ENCODE data around the gene PLOD2.
A peak's percentile ranks its signal among the peaks of the same experiment; 100 is the strongest.

Gene PLOD2

DNA sequence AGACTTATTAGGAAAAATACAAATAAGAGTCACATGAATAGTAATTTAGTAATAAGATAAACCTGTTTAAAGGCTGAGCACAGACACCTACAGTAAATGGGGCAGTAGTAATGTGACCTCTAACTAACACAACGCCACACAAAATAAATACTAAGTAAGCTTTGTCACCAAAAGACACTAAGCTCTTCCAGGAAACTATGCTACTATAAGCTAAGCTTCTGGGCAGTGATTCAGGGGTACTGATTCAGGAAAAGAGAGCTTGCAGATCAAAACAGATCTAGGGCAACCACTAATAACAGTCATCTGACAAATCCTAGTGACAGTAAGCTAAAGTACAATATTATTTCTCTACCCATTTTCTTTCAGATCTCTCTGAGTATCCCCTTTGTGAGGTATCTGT is 68.8 kb downstream of the PLOD2 start:
- no peak for DNase-seq

DNA sequence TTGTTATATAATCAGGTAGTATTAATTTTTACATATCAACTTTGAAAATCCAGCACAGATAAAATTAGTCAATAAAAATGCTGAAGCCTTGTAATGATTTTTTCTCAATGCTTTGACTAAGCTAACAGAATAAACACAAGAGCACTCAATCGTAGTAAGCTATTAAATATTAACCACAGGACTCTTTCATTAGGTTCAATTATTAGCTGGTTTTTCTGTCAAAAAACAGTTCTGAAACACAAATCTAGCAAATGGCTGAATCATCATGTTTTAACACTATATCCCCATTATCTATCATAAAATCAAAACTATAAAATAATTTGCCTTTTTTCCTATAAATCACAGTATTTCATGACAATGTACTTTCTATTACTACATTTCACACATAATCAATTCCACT is 69.6 kb downstream of the PLOD2 start:
- DNase-seq, result no peak

DNA sequence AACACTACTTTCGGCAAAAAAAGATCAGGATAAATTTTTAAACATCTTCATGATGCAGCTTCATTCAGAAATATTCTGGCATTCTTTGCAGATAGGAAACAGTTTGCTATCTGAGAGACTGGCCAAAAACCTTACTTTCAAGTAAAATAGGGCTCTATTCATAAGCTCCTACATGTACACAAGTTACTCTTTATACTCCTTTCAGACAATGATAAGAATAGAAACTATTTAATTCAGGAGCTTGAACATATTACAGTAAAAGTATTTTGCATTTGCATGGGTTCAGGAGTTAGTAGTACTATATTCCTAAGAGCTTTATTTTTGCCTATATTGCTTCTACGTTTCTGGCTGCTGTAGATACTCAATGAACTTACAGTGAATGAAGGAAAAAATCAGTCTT is 70.5 kb downstream of the PLOD2 start:
- DNase-seq, result no peak

DNA sequence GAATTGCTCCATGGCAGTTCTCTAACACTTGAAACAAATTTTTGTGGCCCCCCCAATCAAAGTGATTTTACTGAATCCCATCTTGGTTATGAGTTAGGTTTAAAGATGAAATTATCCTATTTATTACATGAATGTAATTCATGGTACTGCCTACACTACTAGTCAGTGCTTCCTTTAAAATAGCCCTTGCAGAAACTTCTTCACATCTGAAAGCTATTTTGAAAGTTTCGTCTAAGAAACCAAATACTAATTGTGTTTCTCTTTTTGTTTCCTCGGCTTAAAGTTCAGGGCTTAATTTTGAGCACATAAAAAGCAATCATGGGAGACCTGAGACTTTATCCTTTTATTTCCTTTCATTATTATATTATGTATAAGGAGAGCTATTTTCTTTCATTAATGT is 72.1 kb downstream of the PLOD2 start:
- DNase-seq, result no peak

DNA sequence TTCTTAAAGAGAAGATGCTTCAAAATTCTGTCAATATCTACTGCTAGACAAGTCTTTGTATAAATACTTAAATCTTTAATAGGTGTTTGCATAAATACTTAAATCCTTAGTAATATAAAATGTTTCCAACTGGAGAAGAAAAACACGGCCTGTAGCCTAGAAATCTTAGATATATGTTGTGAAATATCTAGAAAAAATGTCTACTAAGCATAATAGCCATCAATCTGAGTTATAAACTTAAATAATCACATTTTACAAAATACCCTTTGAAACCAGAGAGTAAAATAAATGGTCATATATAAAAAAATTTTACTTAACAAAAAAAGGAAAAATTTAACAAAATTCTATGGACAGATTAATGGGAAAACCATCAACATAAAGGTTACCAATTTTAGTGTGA is 73.9 kb downstream of the PLOD2 start:
- no peak for DNase-seq

DNA sequence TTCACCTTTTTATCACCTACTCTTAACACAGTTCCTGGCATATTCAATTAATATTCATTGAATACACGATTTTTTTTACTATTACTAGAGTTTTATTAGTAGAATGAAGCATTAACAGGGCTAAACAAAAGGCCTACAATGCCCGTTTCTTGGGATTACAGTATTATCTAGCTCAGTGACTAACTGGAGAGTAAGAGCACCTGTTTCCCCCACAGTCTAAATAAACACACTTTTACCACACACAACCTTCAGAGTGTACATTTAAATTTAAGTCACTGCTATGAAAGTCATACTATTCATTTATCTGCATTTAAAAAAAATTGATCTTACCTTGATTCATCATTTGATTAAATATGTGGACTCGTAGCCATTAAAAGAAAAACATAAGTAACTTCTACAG is 74.8 kb downstream of the PLOD2 start:
- DNase-seq, result no peak

DNA sequence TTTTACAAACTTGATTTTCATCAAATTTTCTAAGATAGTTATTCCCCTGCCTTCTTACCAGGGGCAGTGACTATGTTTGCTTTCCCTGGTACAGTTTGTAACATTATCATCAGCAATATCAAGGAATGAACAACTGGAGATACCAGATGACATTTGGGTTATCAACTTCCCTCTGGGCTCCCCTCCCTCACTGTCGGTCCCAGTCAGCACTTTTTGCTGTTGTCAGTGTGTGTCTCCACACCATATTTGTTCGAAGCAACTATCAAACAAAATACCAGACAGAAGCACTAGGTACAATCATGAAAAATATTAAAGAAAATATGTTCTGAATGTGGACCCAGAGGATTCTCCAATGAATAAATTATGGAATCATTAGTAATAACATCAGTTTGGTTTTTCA is 75.3 kb downstream of the PLOD2 start:
- no peak for DNase-seq

DNA sequence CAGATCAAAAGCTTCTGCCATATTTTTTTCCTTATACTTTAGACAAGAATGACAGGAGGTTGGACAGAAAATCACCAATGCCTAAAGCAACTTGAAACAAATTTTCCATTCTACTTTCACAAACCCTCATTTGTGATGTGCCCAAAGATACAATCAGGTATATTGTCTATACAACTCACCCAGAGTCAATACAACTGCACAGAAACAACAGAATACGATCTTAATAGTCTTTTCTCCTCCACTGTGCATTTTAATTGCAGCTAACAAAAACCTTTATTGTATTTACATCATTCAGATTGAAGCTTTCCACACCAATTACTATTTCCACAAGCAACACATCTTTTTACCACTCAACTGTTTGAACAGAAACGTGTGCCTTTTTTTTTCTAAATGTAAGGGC is 80.4 kb downstream of the PLOD2 start:
- DNase-seq, result no peak

DNA sequence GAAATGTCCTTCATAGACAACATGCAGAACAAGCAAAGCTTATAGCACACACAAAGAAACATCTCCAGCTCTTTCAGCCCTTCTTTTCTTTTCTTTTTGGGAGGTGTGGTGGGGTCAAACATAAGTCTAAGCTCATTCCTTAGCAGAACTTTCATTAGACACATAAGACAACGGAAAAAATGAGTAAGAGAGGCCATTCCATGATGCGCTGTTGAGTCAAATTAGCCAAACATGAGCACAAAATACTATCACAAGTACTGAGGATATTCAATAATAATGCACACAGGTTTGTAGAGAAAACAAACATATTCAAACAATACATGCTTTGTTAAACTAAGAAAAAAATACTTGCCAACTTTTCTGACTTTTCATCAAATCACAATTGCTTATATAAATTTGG is 83.0 kb downstream of the PLOD2 start:
- no peak for DNase-seq

DNA sequence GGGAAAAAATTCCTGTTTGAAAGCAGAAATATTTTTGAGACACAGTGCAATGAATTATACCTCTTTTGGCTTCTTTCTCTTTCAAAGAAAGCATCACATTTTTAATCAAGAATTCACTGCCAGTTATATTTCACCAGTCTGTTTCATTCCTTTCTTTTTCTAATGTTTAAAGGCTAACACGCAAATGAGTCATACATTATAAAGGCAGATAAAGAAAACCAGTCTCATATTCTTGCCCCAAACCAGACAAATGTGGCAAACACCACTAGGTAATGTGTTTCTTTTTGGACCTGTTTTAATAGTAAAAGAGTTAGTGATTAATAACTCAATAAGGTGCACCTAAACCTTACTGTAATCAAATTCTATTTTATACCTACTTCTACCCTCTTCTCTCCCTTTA is 83.8 kb downstream of the PLOD2 start:
- DNase-seq, result no peak

DNA sequence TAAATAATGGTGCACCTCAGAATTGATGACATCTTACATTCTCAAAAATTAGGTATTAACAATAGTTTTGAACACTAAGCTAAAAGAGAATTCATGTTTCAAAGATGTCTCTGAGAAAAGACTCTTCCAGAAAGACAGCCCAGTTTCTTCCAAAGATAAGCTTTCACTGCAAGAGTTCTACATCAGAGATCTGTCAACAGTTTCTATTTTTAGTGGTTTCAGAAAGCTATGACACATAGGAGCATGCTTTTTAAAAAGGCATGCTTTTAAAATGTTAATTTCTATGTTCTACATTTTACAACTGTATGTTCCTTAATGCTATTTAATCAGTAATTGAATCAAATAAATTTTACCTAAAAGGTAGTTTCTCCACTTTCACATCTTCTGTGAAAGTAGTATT is 88.2 kb downstream of the PLOD2 start:
- no peak for DNase-seq

DNA sequence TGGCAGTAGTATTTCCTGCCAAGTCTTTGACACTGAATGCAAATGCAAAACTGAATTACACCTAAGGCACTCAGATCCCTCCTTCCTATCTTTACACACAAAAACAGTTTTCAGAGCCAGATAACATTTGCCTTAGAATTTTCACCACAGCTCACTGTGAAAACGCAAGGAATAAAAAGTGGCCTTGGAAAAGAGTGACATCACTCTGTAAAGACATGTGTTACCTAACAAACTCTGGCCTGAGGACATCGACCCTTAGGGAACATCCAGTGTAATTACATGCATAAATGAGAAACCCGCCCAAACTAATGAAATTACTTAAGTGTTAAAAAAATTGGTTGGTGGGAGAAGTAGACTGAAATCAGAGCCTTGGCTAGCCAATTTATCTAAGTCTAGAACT is 88.9 kb downstream of the PLOD2 start:
- no peak for DNase-seq

DNA sequence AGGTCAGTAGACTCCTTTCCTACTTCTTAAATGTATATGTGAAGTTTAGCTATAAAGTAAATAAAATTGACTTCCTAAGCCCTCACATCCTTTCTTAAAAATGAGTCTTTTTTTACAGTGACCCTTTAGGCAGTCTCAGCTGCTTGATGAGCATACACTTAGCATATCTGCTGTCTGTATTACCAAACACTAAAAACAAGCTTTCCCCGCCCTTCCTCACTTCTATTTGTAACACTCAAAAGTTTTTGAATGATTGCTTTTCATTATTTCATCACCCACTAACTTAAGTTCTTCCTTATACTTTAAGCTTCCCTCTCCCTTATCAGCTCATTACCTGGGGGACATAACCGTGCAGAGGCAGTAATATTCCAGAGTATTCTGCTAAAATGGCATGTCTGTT is 89.4 kb downstream of the PLOD2 start:
- no peak for DNase-seq

DNA sequence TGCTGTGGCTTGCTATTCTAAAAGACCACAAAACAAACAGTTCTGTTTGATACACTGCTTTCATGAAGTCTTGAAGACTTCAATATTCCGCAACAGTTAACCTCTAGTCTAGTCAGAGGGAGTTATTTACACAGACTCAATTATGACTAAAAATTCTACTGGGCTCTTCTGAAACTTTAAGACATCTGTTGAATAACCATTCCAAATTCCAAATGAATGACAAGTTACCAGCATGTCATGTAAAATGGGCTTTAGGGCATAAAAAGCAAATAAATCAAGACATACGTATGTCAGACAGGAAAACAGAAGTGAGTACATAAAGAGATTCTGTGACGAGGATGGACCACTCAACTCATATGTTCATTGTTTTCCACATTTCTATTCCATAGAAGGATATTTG is 93.9 kb downstream of the PLOD2 start:
- DNase-seq, result no peak

DNA sequence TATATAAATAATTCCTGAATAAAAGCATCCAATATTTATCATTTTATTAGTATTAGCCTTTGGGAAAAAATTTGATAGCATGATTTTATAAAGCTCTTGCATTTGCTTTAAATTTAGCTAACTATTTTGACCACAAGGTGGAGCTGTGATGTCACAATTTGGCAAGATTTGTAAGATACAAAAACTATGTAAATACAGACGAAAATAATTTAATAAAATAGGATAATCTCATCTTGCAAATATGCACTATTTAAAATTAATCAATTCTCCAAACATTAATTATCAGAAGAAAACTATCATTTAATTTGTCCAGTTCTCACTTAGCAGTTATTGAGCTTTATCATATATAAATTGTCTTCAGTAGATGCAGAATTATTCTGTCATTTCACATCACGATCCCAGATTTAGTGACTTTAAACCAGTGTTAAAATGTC is 95.4 kb downstream of the PLOD2 start:
- DNase-seq, result peak; percentile 51

DNA sequence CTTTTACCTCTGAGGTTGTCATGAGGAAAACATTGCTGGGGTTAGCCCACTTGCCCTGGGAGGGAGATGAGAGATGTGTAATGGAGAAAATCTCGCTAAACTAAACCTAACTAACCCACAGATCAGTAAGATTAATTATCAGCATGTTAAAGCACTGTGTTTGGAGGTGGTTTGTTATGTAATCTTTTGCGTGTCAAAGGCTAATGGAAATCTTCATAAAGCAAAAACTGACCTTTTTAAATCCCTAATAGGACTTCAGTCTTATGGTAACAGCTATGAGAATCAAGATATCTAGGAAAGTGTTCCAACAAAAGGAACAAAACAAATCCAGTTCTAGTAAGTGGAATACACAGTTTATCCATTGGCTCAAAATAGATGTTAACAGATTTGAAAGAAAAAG is 102.7 kb downstream of the PLOD2 start:
- DNase-seq, result no peak

DNA sequence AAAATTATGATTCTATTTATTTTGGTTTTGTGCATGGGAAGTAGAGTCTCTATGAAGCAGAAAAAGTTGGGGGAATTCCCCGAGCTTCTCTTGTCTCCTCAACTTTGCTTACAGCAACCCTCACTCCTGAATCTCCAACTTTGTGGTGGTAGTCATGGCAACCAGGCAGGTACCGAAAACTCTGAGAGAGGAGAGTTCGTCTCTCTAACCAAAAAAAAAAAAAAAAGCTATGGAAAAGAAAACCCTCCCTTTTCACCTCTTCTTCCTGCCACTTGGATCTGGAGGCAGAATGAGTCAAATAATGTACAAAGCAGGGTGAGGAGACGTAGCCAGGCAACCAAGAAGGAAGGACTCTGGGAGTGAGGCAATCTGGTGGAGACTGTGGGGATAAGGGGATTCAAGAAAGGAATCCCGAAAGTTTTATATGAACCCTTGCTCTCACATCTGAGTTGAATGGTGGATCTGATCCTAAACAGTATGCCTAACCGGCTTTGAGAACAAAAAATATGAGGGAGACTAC is 108.1 kb downstream of the PLOD2 start:
- DNase-seq, result no peak

DNA sequence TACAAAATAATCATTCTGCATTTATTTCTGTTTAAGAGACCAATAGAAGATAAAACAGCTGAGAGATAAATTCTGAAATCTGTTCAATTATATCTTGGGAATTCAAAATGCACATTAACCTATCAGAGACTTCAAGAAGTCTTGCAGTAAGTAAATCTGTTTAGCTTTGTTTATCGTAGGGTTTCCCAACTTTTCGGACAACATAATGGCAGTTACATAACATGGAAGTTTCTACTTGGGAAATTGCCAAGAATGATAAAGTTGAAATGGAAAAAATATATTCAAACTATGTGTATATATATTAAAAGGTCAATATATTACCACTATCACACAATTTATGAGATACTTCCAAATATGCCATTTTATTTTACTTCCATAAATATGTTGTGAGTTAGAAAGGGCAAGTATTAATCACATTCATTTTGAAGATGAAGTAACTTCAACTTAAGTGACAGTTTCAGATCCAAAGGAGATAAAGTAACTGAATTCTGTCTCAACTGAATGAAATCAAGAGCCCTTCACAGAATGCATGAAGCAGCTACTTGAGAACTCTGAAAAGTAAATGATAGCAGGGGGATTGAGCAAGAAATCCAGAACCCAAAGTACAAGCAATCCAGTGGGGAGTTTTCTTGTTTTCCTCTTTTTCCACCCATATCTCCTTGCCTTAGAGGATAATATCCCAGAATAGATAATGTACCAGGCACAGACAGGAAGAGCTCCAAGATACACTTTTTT is 108.8 kb downstream of the PLOD2 start:
- no peak for DNase-seq

DNA sequence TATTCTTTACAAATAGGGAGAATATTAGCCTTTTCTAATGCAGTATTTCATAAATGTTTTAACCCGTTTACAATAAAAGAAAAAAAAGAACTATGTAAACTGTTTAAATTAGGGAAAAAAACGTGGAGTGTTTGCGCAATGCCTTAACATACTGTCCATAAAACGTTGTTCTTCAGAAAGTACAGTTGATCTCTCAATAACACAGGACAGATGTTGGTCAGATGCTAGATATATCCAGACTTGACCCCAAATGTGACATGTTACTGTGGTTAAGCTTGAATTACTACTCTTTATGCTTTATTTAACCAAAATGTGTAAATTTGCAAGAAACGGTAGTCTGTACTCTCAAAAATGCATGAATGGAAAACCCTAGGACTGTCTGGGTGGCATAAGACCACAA is 110.3 kb downstream of the PLOD2 start:
- DNase-seq, result no peak

DNA sequence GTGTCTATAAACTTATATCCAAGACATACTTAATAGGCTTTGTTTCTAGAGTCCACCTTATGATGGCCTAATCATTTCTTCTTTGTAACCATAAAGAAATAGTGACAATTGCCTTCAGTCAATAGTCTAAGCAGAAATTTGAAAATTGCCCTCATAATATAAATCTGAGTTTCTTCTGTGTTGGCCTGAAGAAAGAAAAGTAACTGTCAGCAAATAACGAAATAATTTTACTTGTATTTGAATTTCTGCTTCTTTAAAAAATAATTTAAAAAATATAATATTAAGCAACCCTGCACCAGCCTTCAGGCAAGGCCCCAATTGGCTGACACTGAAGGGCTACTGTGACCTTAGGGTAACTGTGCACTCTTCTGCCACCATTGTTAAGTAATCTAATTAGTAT is 113.5 kb downstream of the PLOD2 start:
- no peak for DNase-seq

DNA sequence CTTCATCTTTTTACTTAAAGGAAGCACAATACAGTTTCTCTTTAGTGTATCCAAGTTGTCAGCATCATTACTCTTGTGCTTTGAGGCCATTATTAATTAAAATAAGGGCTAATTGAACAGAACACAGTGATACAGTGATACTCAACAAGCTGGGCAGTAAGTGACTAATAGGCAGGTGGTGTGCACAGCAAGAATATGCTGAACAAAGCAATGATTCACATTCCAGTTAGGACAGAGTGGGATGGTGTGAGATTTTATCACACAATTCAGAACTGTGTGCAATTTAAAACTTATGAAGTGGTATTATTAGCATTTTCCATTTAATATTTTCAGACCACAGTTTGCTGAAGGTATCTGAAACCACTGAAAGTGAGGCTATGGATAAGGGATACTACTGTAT is 116.9 kb downstream of the PLOD2 start:
- no peak for DNase-seq

DNA sequence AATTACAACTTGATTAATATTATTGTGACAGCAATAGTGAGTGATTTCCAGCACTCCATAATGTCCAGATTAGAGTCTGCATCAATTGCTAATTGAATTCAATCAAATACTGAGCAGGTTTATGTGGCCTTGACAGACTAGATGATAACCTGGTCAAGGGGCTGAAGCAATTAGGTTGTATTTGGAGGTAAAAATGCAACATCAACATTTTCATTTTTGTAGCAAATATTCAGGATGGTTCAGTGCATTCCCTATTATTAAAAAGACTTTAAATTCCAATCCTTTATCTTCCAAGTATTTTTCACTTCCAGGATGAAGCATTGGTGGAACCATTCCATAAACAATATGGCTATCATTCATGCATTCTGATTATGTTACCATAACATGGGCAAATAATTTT is 120.4 kb downstream of the PLOD2 start:
- no peak for DNase-seq

DNA sequence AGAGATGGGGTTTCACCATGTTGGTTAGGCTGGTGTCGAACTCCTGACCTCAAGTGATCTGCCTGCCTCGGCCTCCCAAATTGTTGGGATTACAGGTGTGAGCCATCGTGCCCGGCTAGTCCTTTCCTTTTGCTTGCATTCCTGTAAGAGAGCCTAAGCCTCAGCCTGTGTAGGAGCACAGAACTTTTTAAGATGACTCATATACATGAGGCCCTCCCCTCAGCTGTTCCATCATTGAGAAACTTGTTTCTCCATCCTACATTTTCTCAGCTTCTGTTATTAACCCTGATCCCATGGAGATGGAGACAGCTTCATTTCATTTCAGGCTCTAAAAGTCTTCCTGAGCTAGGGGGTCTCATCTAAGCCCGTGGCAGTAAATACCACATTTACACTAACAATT is 123.3 kb downstream of the PLOD2 start:
- no peak for DNase-seq

DNA sequence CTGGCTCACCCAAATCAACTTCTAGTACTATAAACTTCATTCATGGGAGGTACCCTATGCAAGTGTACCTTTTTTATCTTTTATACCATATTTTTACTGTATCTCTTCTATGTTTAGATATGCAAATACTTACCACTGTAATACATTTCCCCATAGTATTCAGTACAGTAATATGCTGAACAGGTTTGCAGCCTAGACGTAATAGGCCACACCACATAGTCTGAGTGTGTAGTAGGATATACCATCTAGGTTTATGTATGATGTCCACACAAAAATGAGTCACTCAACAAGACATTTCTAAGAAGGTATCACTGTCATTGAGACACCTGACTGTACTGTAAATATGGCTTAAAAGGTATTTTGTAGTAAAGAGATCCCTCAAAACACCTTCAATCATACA is 124.7 kb downstream of the PLOD2 start:
- no peak for DNase-seq

DNA sequence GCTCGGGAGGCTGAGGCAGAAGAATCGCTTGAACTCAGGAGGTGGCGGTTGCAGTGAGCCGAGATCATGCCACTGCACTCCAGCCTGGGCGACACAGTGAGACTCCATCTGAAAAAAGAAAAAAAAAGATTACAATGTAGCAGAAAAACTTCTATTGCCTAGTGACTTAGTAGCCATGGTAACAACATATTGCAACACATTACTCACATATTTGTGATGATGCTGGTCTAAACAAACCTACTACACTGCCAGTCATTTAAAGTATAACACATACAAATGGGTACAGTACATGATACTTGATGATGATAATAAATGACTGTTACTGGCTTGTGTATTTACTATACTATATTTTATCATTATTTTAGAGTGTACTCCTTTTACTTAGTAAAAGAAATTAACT is 125.6 kb downstream of the PLOD2 start:
- DNase-seq, result no peak
